ENCODE results near the gene CROCC.

The CROCC gene

GRCh38 chr1:16972189-16972895, 50.6 kb downstream of the CROCC start:
- no peak overlapping the region for H3K27ac Mint-ChIP-seq
- no peaks in the 10 kb centered on the region for H3K27me3 Mint-ChIP-seq (ENCODE audit: low read depth)
- H3K9me3 Mint-ChIP-seq = no peaks in the 10 kb centered on the region
- H3K4me3 Mint-ChIP-seq = no peak overlapping the region
- H3K4me1 Mint-ChIP-seq (ENCODE audit: low read depth) = no peaks in the 10 kb centered on the region
- H3K36me3 Mint-ChIP-seq (ENCODE audit: low read depth) = no peaks in the 10 kb centered on the region

DNA sequence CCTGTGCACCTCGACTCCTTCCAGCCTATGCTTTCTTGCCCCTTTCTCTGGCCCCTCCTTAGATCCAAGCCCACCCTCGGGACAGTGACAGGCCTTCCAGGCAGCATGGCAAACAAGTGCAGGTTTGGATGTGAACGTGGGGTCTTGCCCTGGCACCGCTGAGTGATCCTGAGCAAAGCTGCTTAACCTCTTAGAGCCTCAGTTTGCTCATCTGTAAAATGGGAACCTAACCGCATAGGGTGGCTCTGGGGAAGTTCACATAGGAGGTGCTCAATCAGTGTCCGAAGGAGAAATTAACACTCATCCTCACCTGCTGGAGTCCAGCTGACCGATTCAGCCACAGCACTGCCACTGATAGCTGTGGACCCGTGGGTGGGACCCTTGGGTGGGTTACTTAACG, 51.5 kb downstream of the CROCC start:
- no peak overlapping the region for H3K27ac Mint-ChIP-seq
- H3K4me3 Mint-ChIP-seq = no peak overlapping the region
- H3K9me3 Mint-ChIP-seq = no peaks in the 10 kb centered on the region
- no peaks in the 10 kb centered on the region for H3K27me3 Mint-ChIP-seq (ENCODE audit: low read depth)
- H3K36me3 Mint-ChIP-seq (ENCODE audit: low read depth) = no peaks in the 10 kb centered on the region
- H3K4me1 Mint-ChIP-seq (ENCODE audit: low read depth) = no peaks in the 10 kb centered on the region

DNA sequence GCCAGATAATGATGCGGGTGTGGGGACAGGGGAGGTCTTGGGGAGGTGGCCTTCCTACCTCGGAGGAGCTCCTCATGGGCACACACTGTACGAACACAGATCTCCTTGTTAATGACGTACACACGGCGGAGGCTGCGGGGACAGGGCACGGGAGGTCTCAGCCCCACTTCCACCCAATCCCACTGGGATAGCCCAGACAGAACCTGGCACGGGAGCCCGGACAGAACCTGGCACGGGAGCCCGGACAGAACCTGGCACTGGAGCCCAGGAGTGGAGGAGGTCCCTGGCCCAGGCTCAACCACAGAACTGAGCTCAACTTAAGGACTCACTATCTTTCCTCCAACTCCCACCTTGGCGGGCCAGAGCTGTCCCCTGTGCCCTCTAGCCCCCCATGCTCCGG, 53.5 kb downstream of the CROCC start:
- H3K27ac Mint-ChIP-seq = no peak overlapping the region
- H3K36me3 Mint-ChIP-seq (ENCODE audit: low read depth) = no peaks in the 10 kb centered on the region

GRCh38 chr1:16975838-16976237, 54.1 kb downstream of the CROCC start:
- no peak overlapping the region for H3K27ac Mint-ChIP-seq
- H3K9me3 Mint-ChIP-seq = no peaks in the 10 kb centered on the region

More for the DNA sequence above, 53.5 kb downstream of the CROCC start:
- Mint-ChIP-seq H3K4me3 (no peak overlapping the region), H3K9me3 (no peaks in the 10 kb centered on the region), H3K27me3 (ENCODE audit: low read depth) (peaks cover 4% of the 10 kb centered on the region), H3K4me1 (ENCODE audit: low read depth) (no peaks in the 10 kb centered on the region)

DNA sequence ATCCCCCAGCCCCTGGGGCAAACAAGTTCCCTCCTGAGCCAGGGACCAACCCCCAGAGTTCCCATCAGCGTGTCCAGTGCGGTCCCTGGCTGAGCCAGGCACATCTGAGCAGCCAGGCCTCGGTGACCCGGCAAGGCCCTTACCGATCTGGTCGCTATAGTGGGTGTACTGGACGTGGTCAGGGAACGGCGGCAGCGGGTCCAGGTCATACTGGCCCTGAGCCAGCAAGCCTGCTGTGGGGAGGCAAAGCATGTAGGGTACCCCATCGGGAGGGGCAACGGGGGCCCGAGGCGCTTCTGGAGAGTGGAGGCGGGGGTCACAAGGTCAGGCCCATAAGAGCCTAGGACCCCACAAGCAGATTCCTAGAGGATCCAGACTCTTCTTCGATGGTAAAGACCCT, 55.2 kb downstream of the CROCC start:
- Mint-ChIP-seq H3K36me3 (ENCODE audit: low read depth) (no peaks in the 10 kb centered on the region), H3K4me3 (no peak overlapping the region), H3K27ac (no peak overlapping the region), H3K9me3 (no peaks in the 10 kb centered on the region), H3K27me3 (ENCODE audit: low read depth) (peaks cover 19% of the 10 kb centered on the region), H3K4me1 (ENCODE audit: low read depth) (peaks cover 3% of the 10 kb centered on the region)

More at GRCh38 chr1:16975838-16976237, 54.1 kb downstream of the CROCC start:
- Mint-ChIP-seq H3K4me1 (ENCODE audit: low read depth) (peaks cover 2% of the 10 kb centered on the region), H3K36me3 (ENCODE audit: low read depth) (no peaks in the 10 kb centered on the region), H3K4me3 (no peak overlapping the region), H3K27me3 (ENCODE audit: low read depth) (peaks cover 8% of the 10 kb centered on the region)

DNA sequence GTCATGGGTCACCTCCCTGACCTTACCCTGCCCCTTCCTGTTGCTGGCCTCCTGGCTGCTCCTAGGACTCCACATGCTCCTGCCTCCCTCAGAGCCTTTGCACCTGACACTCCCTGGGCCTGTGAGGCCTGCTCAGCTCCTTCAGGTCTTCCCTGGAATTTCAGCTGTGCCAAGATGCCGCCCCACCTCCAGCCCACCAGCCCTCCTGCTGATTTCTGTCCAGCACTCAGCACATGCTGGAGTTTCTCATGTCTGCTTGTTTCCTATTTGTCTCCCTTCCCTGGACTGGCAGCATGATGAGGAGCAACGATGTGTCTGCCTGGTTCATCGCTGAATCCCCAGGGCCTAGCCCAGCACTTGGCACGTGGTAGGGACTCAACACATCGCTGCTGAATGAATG, 55.6 kb downstream of the CROCC start:
- H3K4me1 Mint-ChIP-seq (ENCODE audit: low read depth) = peaks cover 3% of the 10 kb centered on the region
- H3K4me3 Mint-ChIP-seq = no peak overlapping the region
- H3K27ac Mint-ChIP-seq = no peak overlapping the region
- no peaks in the 10 kb centered on the region for H3K9me3 Mint-ChIP-seq
- H3K36me3 Mint-ChIP-seq (ENCODE audit: low read depth) = no peaks in the 10 kb centered on the region
- peaks cover 22% of the 10 kb centered on the region for H3K27me3 Mint-ChIP-seq (ENCODE audit: low read depth)

DNA sequence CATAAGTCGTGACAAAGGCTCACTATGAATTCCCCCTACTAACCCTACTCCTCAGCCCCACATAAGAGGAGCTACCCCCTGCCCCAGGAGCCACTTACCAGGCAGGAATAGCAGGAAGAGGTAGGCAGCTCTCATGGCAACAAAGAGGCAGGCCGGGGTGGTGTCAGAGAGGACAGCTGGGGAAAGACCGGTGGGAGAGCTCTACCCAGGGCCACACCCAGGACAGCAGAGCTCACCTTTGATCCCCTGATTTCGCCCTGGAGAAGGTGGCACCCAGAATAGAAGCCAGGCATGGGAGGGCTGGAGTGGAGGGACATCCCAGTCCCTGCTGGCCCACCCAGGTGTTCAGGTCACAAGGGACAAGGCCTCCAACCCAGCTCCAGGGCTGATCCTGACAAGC, 56.4 kb downstream of the CROCC start:
- H3K27ac Mint-ChIP-seq = no peak overlapping the region
- no peaks in the 10 kb centered on the region for H3K36me3 Mint-ChIP-seq (ENCODE audit: low read depth)
- H3K4me3 Mint-ChIP-seq = no peak overlapping the region
- peaks cover 3% of the 10 kb centered on the region for H3K4me1 Mint-ChIP-seq (ENCODE audit: low read depth)
- H3K9me3 Mint-ChIP-seq = no peaks in the 10 kb centered on the region
- peaks cover 22% of the 10 kb centered on the region for H3K27me3 Mint-ChIP-seq (ENCODE audit: low read depth)

GRCh38 chr1:16978567-16979474, 57.1 kb downstream of the CROCC start:
- Mint-ChIP-seq H3K9me3 (no peaks in the 10 kb centered on the region), H3K4me1 (ENCODE audit: low read depth) (peaks cover 3% of the 10 kb centered on the region), H3K27me3 (ENCODE audit: low read depth) (peaks cover 22% of the 10 kb centered on the region), H3K36me3 (ENCODE audit: low read depth) (no peaks in the 10 kb centered on the region), H3K4me3 (no peak overlapping the region), H3K27ac (no peak overlapping the region)

DNA sequence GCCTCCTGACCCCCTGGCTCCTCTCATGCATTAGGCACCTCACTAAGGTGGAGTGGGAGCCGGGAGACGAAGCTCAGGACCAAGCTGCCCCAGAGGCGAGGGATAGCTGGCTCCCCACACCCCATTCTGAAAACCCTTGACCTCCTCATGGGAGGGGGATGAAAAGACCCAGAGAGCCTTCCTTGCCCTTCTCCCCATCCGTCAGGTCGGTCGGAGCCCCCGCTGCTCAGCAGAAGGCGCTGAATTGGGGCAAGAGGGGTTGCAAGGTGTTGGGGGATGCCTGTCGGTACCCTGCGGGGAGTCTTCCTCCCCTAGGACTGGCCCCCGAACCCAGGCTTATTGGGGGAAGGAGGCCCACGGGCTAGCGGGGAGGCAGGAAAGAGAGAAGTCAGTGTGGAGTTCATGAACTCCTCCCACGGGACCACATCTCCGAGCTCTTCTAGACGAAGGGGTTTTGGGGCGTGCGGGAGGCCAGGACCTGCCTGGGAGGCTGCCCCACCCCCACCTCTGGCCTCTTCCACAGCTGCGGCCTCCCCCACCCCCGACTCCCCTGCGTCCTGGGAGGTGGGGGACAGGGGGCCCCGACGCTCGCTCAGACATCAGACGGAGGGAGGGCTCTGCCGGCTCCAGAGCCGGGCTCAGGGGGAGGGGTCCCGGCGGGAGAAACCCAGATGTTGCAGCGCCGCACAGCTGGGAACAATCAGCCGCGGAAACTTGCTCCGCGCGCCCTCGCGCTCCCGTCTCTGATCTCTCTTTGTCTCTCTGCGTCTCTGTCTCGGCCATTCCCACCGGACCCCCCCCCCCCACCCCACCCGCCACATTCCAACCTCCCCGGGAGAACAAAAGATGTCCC, 58.0 kb downstream of the CROCC start:
- H3K27ac Mint-ChIP-seq = no peak overlapping the region
- H3K27me3 Mint-ChIP-seq (ENCODE audit: low read depth) = peaks cover 22% of the 10 kb centered on the region
- H3K4me3 Mint-ChIP-seq = no peak overlapping the region
- peaks cover 3% of the 10 kb centered on the region for H3K4me1 Mint-ChIP-seq (ENCODE audit: low read depth)
- H3K36me3 Mint-ChIP-seq (ENCODE audit: low read depth) = no peaks in the 10 kb centered on the region
- H3K9me3 Mint-ChIP-seq = no peaks in the 10 kb centered on the region

- peak within 1 kb of the TSS; percentile 66 for H3K4me3 Mint-ChIP-seq
- peaks cover 22% of the 10 kb centered on the region for H3K27me3 Mint-ChIP-seq (ENCODE audit: low read depth)
- H3K4me1 Mint-ChIP-seq (ENCODE audit: low read depth) = peaks cover 3% of the 10 kb centered on the region
- no peak within 1 kb of the TSS for H3K27ac Mint-ChIP-seq
- no peaks in the 10 kb centered on the region for H3K9me3 Mint-ChIP-seq
- peaks cover under 1% of the 10 kb centered on the region for H3K36me3 Mint-ChIP-seq (ENCODE audit: low read depth)
Measured at GRCh38 chr1:16980473-16981268, 58.9 kb downstream of the CROCC start, which contains the start of gene MFAP2. Gene MFAP2 (minus strand): TSS chr1:16980620. CDS start chr1:16978273, 2,347 bp downstream.

- Mint-ChIP-seq H3K27ac (no peak overlapping the region), H3K27me3 (ENCODE audit: low read depth) (peaks cover 22% of the 10 kb centered on the region), H3K9me3 (no peaks in the 10 kb centered on the region), H3K36me3 (ENCODE audit: low read depth) (peaks cover 4% of the 10 kb centered on the region), H3K4me3 (no peak overlapping the region), H3K4me1 (ENCODE audit: low read depth) (peaks cover 3% of the 10 kb centered on the region)
Measured at GRCh38 chr1:16981269-16981849, 59.6 kb downstream of the CROCC start.

- Mint-ChIP-seq H3K4me3 (no peak overlapping the region), H3K9me3 (no peaks in the 10 kb centered on the region), H3K27me3 (ENCODE audit: low read depth) (peaks cover 22% of the 10 kb centered on the region), H3K36me3 (ENCODE audit: low read depth) (peaks cover 4% of the 10 kb centered on the region), H3K27ac (no peak overlapping the region), H3K4me1 (ENCODE audit: low read depth) (peaks cover 3% of the 10 kb centered on the region)
Measured at GRCh38 chr1:16982902-16983301, 61.2 kb downstream of the CROCC start.

DNA sequence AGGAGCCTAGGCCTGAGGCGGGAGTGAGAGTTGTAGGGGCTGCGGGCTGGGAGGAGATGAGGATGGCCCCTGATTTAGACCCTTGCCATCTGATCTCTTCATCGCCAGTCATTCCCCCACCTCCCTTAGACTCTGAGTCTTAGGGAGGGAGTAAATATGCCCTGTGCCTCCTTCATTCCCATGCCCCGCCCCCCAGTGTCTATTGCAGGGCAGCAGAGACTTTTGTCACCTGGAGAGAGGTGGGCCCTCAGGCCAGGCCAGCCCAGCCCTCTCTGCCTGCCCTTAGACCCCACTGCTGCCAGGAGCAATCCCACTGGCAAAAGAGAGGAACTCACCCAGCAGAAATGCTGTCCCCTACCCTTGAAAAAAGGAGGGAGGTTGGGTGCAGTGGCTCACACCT, 61.9 kb downstream of the CROCC start:
- H3K9me3 Mint-ChIP-seq = no peaks in the 10 kb centered on the region
- H3K27me3 Mint-ChIP-seq (ENCODE audit: low read depth) = peaks cover 22% of the 10 kb centered on the region
- H3K27ac Mint-ChIP-seq = no peak overlapping the region
- H3K36me3 Mint-ChIP-seq (ENCODE audit: low read depth) = peaks cover 4% of the 10 kb centered on the region
- peaks cover 3% of the 10 kb centered on the region for H3K4me1 Mint-ChIP-seq (ENCODE audit: low read depth)
- H3K4me3 Mint-ChIP-seq = no peak overlapping the region

Measured in T-helper 1 cell treated with Interleukin-12 subunit alpha and Interleukin-12 subunit beta and Interleukin-4 antibody, amounts not matched to agents 30 μg/mL and 1 μg/mL, for 36 hours (primary cell).